Gastrocnemius medialis (tissue), 4 donors: ENCODE measurements around the gene TBX18. TPM values are rescaled to one million over a fixed set of nuclear protein-coding genes. Genes with fewer than 3 reads are reported as not detected.

Source experiments
- ATAC-seq, 2 donors: fragments of 150-250 bp; one replicate each; pipeline ENCODE4 v1.9.1; 2016
- DNase-seq, 2 donors: peaks; one replicate each; pipeline ENCODE4 v3.0.0-alpha.2; 2019
- H3K27ac ChIP-seq, 4 donors: fragments of 200-600 bp; sonication (generic); 1 replicate in 1 of 4; 2 replicates in 3 of 4; pipeline ENCODE4 v1.5.1; 2016 to 2018; ENCODE audit warnings: mild to moderate bottlenecking in 2 of 4, moderate library complexity in 1 of 4
- H3K27me3 ChIP-seq, 3 donors: fragments of 200-600 bp; sonication (generic) in 2 of 3; 1 replicate in 1 of 3; 2 replicates in 2 of 3; pipeline versions ENCODE4 v1.5.1 to v1.6.0; 2016 to 2019; ENCODE audit warnings: mild to moderate bottlenecking in 1 of 3, moderate library complexity in 1 of 3
- H3K36me3 ChIP-seq, 2 donors: fragments of 200-600 bp; sonication (generic) in 1 of 2; one replicate each; pipeline ENCODE4 v1.5.1; 2017 to 2018
- H3K4me1 ChIP-seq, 2 donors: fragments of 200-600 bp; sonication (generic) in 1 of 2; one replicate each; pipeline ENCODE4 v1.5.1; 2016 to 2017; ENCODE audit warnings: mild to moderate bottlenecking in 2 of 2
- H3K4me3 ChIP-seq, 4 donors: fragments of 200-600 bp; sonication (generic) in 3 of 4; 1 replicate in 1 of 4; 2 replicates in 3 of 4; pipeline ENCODE4 v1.5.1; 2016 to 2019; ENCODE audit warnings: mild to moderate bottlenecking in 2 of 4
- H3K9me3 ChIP-seq, 3 donors: fragments of 200-600 bp; sonication (generic) in 2 of 3; 1 replicate in 1 of 3; 2 replicates in 2 of 3; pipeline ENCODE4 v1.5.1; 2016 to 2019
- POLR2A ChIP-seq, 2 donors: fragments of 450-650 bp; IDR thresholded peaks; one replicate each; pipeline ENCODE4 v1.6.1; 2017; ENCODE audit warnings: antibody characterized with exemption in 2 of 2, mild to moderate bottlenecking in 2 of 2, moderate library complexity in 2 of 2
- in situ Hi-C, 4 donors: fragments of 200-750 bp; cut with MboI; loops; one replicate each; pipeline versions ENCODE4 v1.15.0 to v1.8.0; 2017; ENCODE audit warnings: low sequenced_read_pairs in 4 of 4
- intact Hi-C: fragments of 100-400 bp; cut with DNase I; formaldehyde crosslinking; loops from one replicate; pipeline ENCODE4 v1.15.1; 2023; ENCODE audit warnings: low total_unique reads
- total RNA-seq, 4 donors: library from RNA; depleted of rRNA; stranded (reverse); fragments of >200 nt; gene quantifications; one replicate each; pipeline versions ENCODE4 v1.1.0 to v1.2.3, GENCODE V29; 2016
- TF ChIP-seq, protein P1 (sequence below), 5 experiments: fragments of 450-650 bp in 3 of 5; fragments of 200-600 bp in 2 of 5; sonication (generic) in 2 of 5; IDR thresholded peaks in 4 of 5; conservative IDR thresholded peaks in 1 of 5; 1 replicate in 4 of 5; 2 replicates in 1 of 5; pipeline ENCODE4 v1.5.1; 2016 to 2019; ENCODE audit warnings: antibody characterized with exemption in 5 of 5, mild to moderate bottlenecking in 3 of 5, moderate library complexity in 3 of 5

Gene TBX18
- total RNA-seq, 4 donors from 2014 or later = 1.0 to 1.7 (median 1.3) TPM

GRCh38 chr6:84652356-84653026 lies 111.9 kb downstream of the TBX18 start:
- ATAC-seq (no peak), DNase-seq (no peak)
- Histone ChIP-seq H3K27ac (no peak overlapping the region), H3K27me3 (no peaks in the 10 kb centered on the region), H3K36me3 (no peaks in the 10 kb centered on the region), H3K9me3 (no peaks in the 10 kb centered on the region), H3K4me3 (no peak overlapping the region), H3K4me1 (no peaks in the 10 kb centered on the region)
- in situ Hi-C loops = no loop called here
- TF ChIP-seq, protein P1, sequence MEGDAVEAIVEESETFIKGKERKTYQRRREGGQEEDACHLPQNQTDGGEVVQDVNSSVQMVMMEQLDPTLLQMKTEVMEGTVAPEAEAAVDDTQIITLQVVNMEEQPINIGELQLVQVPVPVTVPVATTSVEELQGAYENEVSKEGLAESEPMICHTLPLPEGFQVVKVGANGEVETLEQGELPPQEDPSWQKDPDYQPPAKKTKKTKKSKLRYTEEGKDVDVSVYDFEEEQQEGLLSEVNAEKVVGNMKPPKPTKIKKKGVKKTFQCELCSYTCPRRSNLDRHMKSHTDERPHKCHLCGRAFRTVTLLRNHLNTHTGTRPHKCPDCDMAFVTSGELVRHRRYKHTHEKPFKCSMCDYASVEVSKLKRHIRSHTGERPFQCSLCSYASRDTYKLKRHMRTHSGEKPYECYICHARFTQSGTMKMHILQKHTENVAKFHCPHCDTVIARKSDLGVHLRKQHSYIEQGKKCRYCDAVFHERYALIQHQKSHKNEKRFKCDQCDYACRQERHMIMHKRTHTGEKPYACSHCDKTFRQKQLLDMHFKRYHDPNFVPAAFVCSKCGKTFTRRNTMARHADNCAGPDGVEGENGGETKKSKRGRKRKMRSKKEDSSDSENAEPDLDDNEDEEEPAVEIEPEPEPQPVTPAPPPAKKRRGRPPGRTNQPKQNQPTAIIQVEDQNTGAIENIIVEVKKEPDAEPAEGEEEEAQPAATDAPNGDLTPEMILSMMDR (IDR thresholded peaks at IDR 0.05 in 4 of 5, conservative IDR thresholded peaks at IDR 0.05 in 1 of 5) = no peak
- no peak for TF ChIP-seq POLR2A (IDR thresholded peaks at IDR 0.05)
- intact Hi-C loops = no loop called here

DNA sequence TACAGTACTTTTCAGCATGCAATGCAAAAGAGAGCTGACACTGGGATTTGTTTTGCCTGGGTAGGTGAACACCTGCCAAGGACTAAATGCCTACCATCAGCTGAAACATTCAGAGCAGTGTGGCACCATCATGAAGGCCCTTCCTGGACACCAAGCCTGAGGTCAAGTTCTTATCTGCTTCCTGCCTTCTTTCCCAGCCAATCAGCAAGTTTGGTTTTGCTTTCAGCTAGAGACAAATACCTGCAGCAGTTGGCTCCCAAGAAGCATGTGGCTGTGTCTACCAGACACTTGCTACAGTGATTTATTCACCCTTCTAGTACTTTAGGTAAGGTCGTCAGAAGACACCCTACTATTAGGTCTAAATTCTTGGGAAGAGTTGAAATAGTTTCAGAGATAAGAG lies 112.8 kb downstream of the TBX18 start:
- TF ChIP-seq, protein P1 (IDR thresholded peaks at IDR 0.05 in 4 of 5, conservative IDR thresholded peaks at IDR 0.05 in 1 of 5) = no peak
- no peak for TF ChIP-seq POLR2A (IDR thresholded peaks at IDR 0.05)
- H3K36me3 ChIP-seq = no peaks in the 10 kb centered on the region
- no peak overlapping the region for H3K27ac ChIP-seq
- H3K4me3 ChIP-seq = no peak overlapping the region
- no peak for DNase-seq
- H3K27me3 ChIP-seq = no peaks in the 10 kb centered on the region
- no peak for ATAC-seq
- in situ Hi-C loops (no loop called here), intact Hi-C loops (no loop called here)
- no peaks in the 10 kb centered on the region for H3K9me3 ChIP-seq
- H3K4me1 ChIP-seq = no peaks in the 10 kb centered on the region

GRCh38 chr6:84648444-84648843 lies 116.0 kb downstream of the TBX18 start:
- Histone ChIP-seq H3K9me3 (no peaks in the 10 kb centered on the region), H3K36me3 (no peaks in the 10 kb centered on the region), H3K27me3 (no peaks in the 10 kb centered on the region), H3K4me3 (no peak overlapping the region), H3K27ac (no peak overlapping the region), H3K4me1 (no peaks in the 10 kb centered on the region)
- in situ Hi-C loops = no loop called here
- intact Hi-C loops = no loop called here
- no peak for ATAC-seq
- DNase-seq = no peak
- TF ChIP-seq POLR2A (IDR thresholded peaks at IDR 0.05) = no peak
- TF ChIP-seq, protein P1 (IDR thresholded peaks at IDR 0.05 in 4 of 5, conservative IDR thresholded peaks at IDR 0.05 in 1 of 5) = no peak

DNA sequence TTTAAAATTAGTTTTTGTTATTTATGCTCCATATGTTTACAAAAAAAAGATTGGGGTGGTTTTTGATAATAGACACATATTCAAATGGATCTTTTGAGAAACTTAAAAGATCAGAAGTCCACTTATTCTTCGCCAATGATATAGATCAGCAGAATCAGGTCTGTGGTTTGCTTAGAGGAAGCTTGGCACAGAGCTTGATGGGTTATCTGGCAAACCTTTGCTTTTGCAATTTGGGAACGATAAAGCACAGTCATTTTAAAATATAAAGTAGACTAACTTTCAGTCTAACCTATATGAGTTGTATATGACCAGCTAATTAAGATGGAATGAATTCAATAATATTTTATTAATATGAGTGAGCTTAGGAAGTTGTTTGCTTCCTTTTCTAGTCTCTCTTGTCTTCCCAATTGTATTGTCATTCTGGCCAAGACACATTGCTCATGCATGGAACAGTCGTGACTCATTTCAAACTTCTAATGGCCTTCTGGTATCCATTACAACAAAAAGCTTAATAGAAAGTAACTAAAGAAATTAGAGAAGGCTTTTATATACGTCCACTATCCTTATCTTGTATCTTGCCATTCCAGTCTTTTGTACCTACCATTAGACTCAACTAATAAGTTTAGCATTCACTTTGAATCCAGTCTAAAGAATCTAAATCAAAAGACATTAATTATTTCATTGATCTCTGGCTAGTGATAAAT lies 118.7 kb downstream of the TBX18 start:
- H3K9me3 ChIP-seq = no peaks in the 10 kb centered on the region
- DNase-seq = no peak
- in situ Hi-C loops (no loop called here), intact Hi-C loops (no loop called here)
- no peaks in the 10 kb centered on the region for H3K36me3 ChIP-seq
- H3K4me3 ChIP-seq = no peak overlapping the region
- no peaks in the 10 kb centered on the region for H3K4me1 ChIP-seq
- no peak overlapping the region for H3K27ac ChIP-seq
- TF ChIP-seq POLR2A (IDR thresholded peaks at IDR 0.05) = no peak
- TF ChIP-seq, protein P1 (IDR thresholded peaks at IDR 0.05 in 4 of 5, conservative IDR thresholded peaks at IDR 0.05 in 1 of 5) = no peak
- ATAC-seq = no peak
- no peaks in the 10 kb centered on the region for H3K27me3 ChIP-seq
